SK-N-MC (cell line): Measurements from ENCODE around the gene CHM.

ENCODE experiments used
- EZH2 ChIP-seq: fragments of 200-600 bp; sonication (generic); IDR thresholded peaks from one replicate; pipeline ENCODE4 v1.6.1; 2017; ENCODE audit warnings: antibody characterized with exemption
- POLR2AphosphoS5 ChIP-seq: IDR thresholded peaks from 2 replicates; pipeline ENCODE4 v1.6.1; 2012; ENCODE audit warnings: mild to moderate bottlenecking, low read depth, low read length, borderline replicate concordance

- TF ChIP-seq POLR2AphosphoS5 (no peak), EZH2 (no peak)
Observed at GRCh38 chrX:86078650-86079049, 31.3 kb upstream of the CHM start.
